22Rv1 (cell line): Measurements from ENCODE around the gene MYH10.

Experiments used
- ZFX ChIP-seq: fragments of 450-650 bp; IDR thresholded peaks from 2 replicates; pipeline ENCODE4 v1.6.1; 2017; ENCODE audit warnings: antibody characterized with exemption, borderline replicate concordance
- TF ChIP-seq, protein P1 (sequence below): fragments of 450-650 bp; IDR thresholded peaks from 2 replicates; pipeline ENCODE4 v1.5.1; 2017; ENCODE audit warnings: mild to moderate bottlenecking

DNA sequence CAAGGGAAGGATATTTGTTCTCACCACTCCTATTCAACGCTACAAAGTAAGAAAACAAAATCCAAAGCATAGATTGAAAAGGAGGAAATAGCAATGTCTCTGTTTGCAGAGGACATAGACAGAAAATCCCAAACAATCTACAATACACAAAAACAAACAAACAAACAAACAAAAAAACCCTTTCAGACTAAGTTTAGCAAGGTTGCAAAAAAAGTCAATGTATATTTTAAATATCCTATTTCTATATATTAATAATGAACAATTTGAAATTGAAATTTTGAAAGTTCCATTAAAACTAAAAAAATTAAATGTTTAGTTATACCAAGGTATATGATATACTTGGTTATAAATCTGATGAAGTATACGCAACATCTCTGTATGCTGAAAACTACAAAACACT lies 37.2 kb downstream of the MYH10 start:
- TF ChIP-seq, protein P1, sequence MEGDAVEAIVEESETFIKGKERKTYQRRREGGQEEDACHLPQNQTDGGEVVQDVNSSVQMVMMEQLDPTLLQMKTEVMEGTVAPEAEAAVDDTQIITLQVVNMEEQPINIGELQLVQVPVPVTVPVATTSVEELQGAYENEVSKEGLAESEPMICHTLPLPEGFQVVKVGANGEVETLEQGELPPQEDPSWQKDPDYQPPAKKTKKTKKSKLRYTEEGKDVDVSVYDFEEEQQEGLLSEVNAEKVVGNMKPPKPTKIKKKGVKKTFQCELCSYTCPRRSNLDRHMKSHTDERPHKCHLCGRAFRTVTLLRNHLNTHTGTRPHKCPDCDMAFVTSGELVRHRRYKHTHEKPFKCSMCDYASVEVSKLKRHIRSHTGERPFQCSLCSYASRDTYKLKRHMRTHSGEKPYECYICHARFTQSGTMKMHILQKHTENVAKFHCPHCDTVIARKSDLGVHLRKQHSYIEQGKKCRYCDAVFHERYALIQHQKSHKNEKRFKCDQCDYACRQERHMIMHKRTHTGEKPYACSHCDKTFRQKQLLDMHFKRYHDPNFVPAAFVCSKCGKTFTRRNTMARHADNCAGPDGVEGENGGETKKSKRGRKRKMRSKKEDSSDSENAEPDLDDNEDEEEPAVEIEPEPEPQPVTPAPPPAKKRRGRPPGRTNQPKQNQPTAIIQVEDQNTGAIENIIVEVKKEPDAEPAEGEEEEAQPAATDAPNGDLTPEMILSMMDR: no peak
- no peak for TF ChIP-seq ZFX
